Sigmoid colon (tissue), 7 donors: Measurements from ENCODE around the gene SIK3. TPM values are rescaled to one million over a fixed set of nuclear protein-coding genes. Genes with fewer than 3 reads are reported as not detected.

ENCODE experiments used
- DNase-seq: peaks from one replicate; pipeline ENCODE4 v3.0.0-alpha.2; 2019
- H3K27ac ChIP-seq, 4 donors: fragments of 200-600 bp; sonication (generic); one replicate each; pipeline ENCODE4 v1.5.1; 2016 to 2019; ENCODE audit warnings: mild to moderate bottlenecking in 1 of 4
- H3K27me3 ChIP-seq, 3 donors: fragments of 200-600 bp; sonication (generic); one replicate each; pipeline ENCODE4 v1.5.1; 2019; ENCODE audit warnings: mild to moderate bottlenecking in 1 of 3
- H3K36me3 ChIP-seq, 4 donors: fragments of 200-600 bp; sonication (generic); one replicate each; pipeline ENCODE4 v1.5.1; 2016 to 2019
- H3K4me1 ChIP-seq, 4 donors: fragments of 200-600 bp; sonication (generic); one replicate each; pipeline ENCODE4 v1.5.1; 2017 to 2019
- H3K4me3 ChIP-seq, 4 donors: fragments of 200-600 bp; sonication (generic); one replicate each; pipeline ENCODE4 v1.5.1; 2017 to 2019; ENCODE audit warnings: mild to moderate bottlenecking in 2 of 4, moderate library complexity in 1 of 4
- H3K9me3 ChIP-seq, 4 donors: fragments of 200-600 bp in 3 of 4; sonication (generic) in 3 of 4; one replicate each; pipeline versions ENCODE4 v1.5.1 to v1.6.1; 2013 to 2019
- CTCF ChIP-seq, 4 experiments: fragments of 450-650 bp in 3 of 4; fragments of 200-600 bp in 1 of 4; IDR thresholded peaks; one replicate each; pipeline ENCODE4 v1.5.1; 2016 to 2019; ENCODE audit warnings: antibody characterized with exemption in 4 of 4, mild to moderate bottlenecking in 3 of 4, moderate library complexity in 2 of 4
- EP300 ChIP-seq, 4 donors: sonication (generic); formaldehyde crosslinking; IDR thresholded peaks; one replicate each; pipeline ENCODE4 v1.6.1; 2017; ENCODE audit warnings: antibody characterized with exemption in 4 of 4
- POLR2A ChIP-seq, 2 donors: fragments of 450-650 bp; IDR thresholded peaks; one replicate each; pipeline ENCODE4 v1.6.1; 2016; ENCODE audit warnings: antibody characterized with exemption in 2 of 2, mild to moderate bottlenecking in 2 of 2, moderate library complexity in 2 of 2
- POLR2AphosphoS5 ChIP-seq, 4 donors: sonication (generic); formaldehyde crosslinking; IDR thresholded peaks; one replicate each; pipeline ENCODE4 v1.6.1; 2017; ENCODE audit warnings: antibody characterized with exemption in 4 of 4
- WGBS, 2 donors: extraction: QIAGEN DNeasy Blood & Tissue Kit; methylation state at CpG; one replicate each; pipeline ENCODE4 v1.1.7; 2013; 5-methylcytosine and 5-hydroxymethylcytosine counted together
- intact Hi-C: fragments of 100-400 bp; cut with DNase I; formaldehyde crosslinking; loops from one replicate; pipeline ENCODE4 v1.15.1; 2023
- polyA plus RNA-seq, 3 donors: library from polyadenylated mRNA; stranded (reverse); fragments of 200-250 nt; gene quantifications; one replicate each; pipeline ENCODE4 v1.2.3, GENCODE V29; 2013
- total RNA-seq, 4 donors: library from RNA; depleted of rRNA; stranded (reverse); fragments of >200 nt; gene quantifications; one replicate each; pipeline ENCODE4 v1.1.0, GENCODE V29; 2016
- donor health status: healthy with polysubstance abuse.
- donor health status: Bipolar disorder and iron deficiency.
- donor health status: healthy.

The SIK3 gene
- total and polyA plus RNA-seq, 7 donors = 5.5 to 53.2 (median 35.3) TPM

DNA sequence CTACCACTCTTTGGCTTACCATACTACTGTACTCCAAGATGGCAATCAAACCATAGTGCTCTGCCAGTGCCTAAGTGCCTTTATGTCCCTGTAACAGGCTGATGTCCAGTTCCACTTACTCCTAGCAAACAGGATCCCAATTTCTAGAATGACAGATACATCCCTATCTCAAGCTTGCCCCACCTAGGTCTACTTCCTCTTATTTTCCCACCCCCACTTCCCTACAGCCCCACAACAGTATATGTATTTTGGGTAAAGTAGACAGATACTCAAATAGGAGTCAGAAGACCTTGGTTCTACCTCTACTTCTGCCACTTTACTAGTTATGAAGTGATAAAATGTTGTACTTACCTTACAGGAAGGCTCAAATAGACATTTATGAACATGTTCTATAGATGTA, 24.1 kb downstream of the SIK3 start:
- Histone ChIP-seq H3K27ac (peak overlapping the region in 1 of 4 donors; percentile 67), H3K4me3 (no peak overlapping the region), H3K27me3 (no peaks in the 10 kb centered on the region), H3K4me1 (peaks cover 0 to 76% (median 68%) of the 10 kb centered on the region in 4 donors), H3K9me3 (no peaks in the 10 kb centered on the region), H3K36me3 (no peaks in the 10 kb centered on the region)
- no peak for DNase-seq
- TF ChIP-seq POLR2A (IDR thresholded peaks at IDR 0.05) = no peak
- no peak for TF ChIP-seq CTCF (IDR thresholded peaks at IDR 0.05)
- no peak for TF ChIP-seq EP300 (IDR thresholded peaks at IDR 0.05)
- no peak for TF ChIP-seq POLR2AphosphoS5 (IDR thresholded peaks at IDR 0.05)
- intact Hi-C loops = loop anchor here (5.0 kb wide), 1 partner anchor 87 kb away; no protein-coding TSS in a partner anchor

- DNase-seq = no peak
- 42 to 43% methylated on average over 2 of the region's 2 CpGs for WGBS, 2 donors
- Histone ChIP-seq H3K36me3 (no peaks in the 10 kb centered on the region), H3K4me1 (peaks cover 0 to 79% (median 70%) of the 10 kb centered on the region in 4 donors), H3K9me3 (no peaks in the 10 kb centered on the region), H3K4me3 (no peak overlapping the region), H3K27ac (peak overlapping the region in 2 of 4 donors; percentile 41 to 67), H3K27me3 (no peaks in the 10 kb centered on the region)
- intact Hi-C loops = loop anchor here (5.0 kb wide), 1 partner anchor 86 kb away; no protein-coding TSS in a partner anchor
- TF ChIP-seq CTCF (IDR thresholded peaks at IDR 0.05) (no peak), POLR2A (IDR thresholded peaks at IDR 0.05) (no peak), POLR2AphosphoS5 (IDR thresholded peaks at IDR 0.05) (no peak), EP300 (IDR thresholded peaks at IDR 0.05) (no peak)
Measured at GRCh38 chr11:117073539-117073938, 24.7 kb downstream of the SIK3 start.

DNA sequence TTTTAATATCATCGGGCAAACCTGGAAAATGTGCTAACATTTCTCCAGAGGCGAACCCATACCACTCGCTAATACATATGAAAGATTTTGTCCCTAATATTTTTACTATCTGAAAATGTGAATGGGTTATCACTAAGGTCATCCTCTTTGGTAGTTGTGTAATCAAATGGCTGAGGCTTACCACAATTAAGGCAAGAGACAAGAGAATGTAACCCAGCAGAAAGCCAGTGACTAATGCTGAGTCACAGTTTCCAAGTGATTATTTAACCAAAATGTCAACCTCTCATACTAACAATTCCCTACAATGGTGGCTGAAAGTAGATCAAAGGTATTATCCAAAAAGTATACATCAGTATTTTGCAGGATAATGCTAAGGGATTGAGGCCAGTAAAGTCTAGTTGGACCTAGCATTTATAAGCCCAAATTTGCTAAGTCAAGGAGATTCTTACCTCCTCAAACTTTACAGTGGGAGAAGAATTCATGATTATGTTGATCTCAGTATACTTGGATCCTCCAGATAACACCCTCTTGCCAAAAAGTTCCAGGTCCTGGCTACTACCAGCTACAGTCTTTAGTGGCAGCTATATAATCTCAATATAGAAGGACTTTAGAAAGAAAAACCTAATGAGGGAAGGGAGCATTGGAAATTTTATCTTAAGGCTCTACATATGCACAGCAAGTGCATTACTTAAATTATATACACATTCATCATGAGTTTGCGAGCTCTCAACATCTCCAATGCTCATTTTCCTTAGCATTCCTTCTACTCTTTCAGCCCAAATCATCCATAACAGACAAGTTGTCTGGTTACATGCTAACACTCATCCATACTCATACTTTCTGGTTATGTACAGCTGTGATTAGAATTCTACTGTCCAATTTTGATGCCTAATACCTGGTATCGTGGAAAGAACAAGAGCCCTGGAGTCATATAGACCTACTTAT, 25.4 kb downstream of the SIK3 start:
- no peaks in the 10 kb centered on the region for H3K27me3 ChIP-seq
- no peaks in the 10 kb centered on the region for H3K9me3 ChIP-seq
- no peaks in the 10 kb centered on the region for H3K36me3 ChIP-seq
- WGBS, 2 donors = 72 to 73% methylated on average over 5 of the region's 5 CpGs
- peak overlapping the region; percentile 41 to 67 (median 58) for H3K27ac ChIP-seq
- H3K4me3 ChIP-seq = no peak overlapping the region
- intact Hi-C loops = loop anchor here (5.0 kb wide), 1 partner anchor 85 kb away; no protein-coding TSS in a partner anchor
- peaks cover 0 to 77% (median 68%) of the 10 kb centered on the region in 4 donors for H3K4me1 ChIP-seq
- no peak for DNase-seq
- TF ChIP-seq POLR2AphosphoS5 (IDR thresholded peaks at IDR 0.05) (peak; percentile 45 to 80 (median 57)), CTCF (IDR thresholded peaks at IDR 0.05) (no peak), EP300 (IDR thresholded peaks at IDR 0.05) (peak in 1 of 4 donors; percentile 9), POLR2A (IDR thresholded peaks at IDR 0.05) (no peak)

DNA sequence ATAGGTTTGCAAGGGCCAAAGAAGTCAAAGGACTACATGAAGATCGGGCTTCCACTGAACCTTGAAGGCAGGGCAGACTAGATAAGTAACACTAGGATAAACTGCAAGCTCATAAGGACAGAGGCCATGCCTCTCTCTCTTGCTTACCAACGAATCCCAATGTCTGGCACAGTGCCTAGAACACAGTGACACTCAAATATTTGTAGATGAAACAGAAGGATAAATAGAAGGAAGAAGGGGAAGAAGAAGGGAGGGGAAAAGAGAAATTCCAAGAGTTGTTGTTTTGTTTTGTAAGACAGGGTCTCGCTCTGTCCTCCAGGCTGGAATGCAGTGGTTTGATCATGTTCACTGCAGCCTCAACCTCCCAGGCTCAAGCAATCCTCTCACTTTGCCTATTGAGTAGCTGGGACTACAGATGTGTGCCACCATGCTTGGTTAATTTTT, 26.9 kb downstream of the SIK3 start:
- no peaks in the 10 kb centered on the region for H3K36me3 ChIP-seq
- peak; percentile 86 for DNase-seq
- peaks cover 0 to 65% (median 56%) of the 10 kb centered on the region in 4 donors for H3K4me1 ChIP-seq
- H3K4me3 ChIP-seq = no peak overlapping the region
- peak overlapping the region in 3 of 4 donors; percentile 53 to 67 (median 63) for H3K27ac ChIP-seq
- intact Hi-C loops = loop anchor here (5.0 kb wide), 1 partner anchor 84 kb away; no protein-coding TSS in a partner anchor
- 36 to 60% methylated on average over 3 of the region's 3 CpGs for WGBS, 2 donors
- no peaks in the 10 kb centered on the region for H3K9me3 ChIP-seq
- H3K27me3 ChIP-seq = no peaks in the 10 kb centered on the region
- TF ChIP-seq POLR2A (IDR thresholded peaks at IDR 0.05) (no peak), POLR2AphosphoS5 (IDR thresholded peaks at IDR 0.05) (peak in 1 of 4 donors; percentile 41), EP300 (IDR thresholded peaks at IDR 0.05) (no peak)

GRCh38 chr11:117070016-117070415, 28.2 kb downstream of the SIK3 start:
- Histone ChIP-seq H3K27ac (peak overlapping the region in 1 of 4 donors; percentile 9), H3K4me3 (no peak overlapping the region), H3K36me3 (no peaks in the 10 kb centered on the region), H3K4me1 (peaks cover 0 to 65% (median 56%) of the 10 kb centered on the region in 4 donors), H3K9me3 (no peaks in the 10 kb centered on the region), H3K27me3 (no peaks in the 10 kb centered on the region)
- WGBS, 2 donors = 63 to 89% methylated on average over 1 of the region's 1 CpG
- no peak for TF ChIP-seq POLR2A (IDR thresholded peaks at IDR 0.05)
- TF ChIP-seq CTCF (IDR thresholded peaks at IDR 0.05) = no peak
- no peak for DNase-seq
- intact Hi-C loops = loop anchor here (5.0 kb wide), 1 partner anchor 83 kb away; no protein-coding TSS in a partner anchor
